ENCODE measurements around the gene RGS1.
"Not testable (repeated sequence)": the region's sequence is repeated elsewhere in the genome, so short reads cannot be mapped to it uniquely, and the experiment has no call there.

The RGS1 gene

GRCh38 chr1:192575499-192576189 lies at the start of gene RGS1:
Gene RGS1, plus strand, starts transcription at chr1:192575773. Its CDS starts 20 bp downstream, at chr1:192575793.
- no peak for DNase-seq (ENCODE audit: low spot score)

GRCh38 chr1:192527111-192527795 lies 48.3 kb upstream of the RGS1 start:
- no peak for DNase-seq (ENCODE audit: low spot score)

GRCh38 chr1:192527950-192528349 lies 47.6 kb upstream of the RGS1 start:
- no peak for DNase-seq (ENCODE audit: low spot score)

GRCh38 chr1:192529031-192529755 lies 46.4 kb upstream of the RGS1 start:
- DNase-seq (ENCODE audit: low spot score) = no peak

- no peak for DNase-seq (ENCODE audit: low spot score)
These were observed 45.8 kb upstream of the RGS1 start for GRCh38 chr1:192529811-192530210.

- DNase-seq (ENCODE audit: low spot score) = no peak
These were observed 45.3 kb upstream of the RGS1 start for GRCh38 chr1:192530254-192530653.

- not testable (repeated sequence) for DNase-seq (ENCODE audit: low spot score)
These were observed 44.4 kb upstream of the RGS1 start for GRCh38 chr1:192531037-192531703.

GRCh38 chr1:192534666-192535065 lies 40.9 kb upstream of the RGS1 start:
- no peak for DNase-seq (ENCODE audit: low spot score)

GRCh38 chr1:192535916-192536664 lies 39.5 kb upstream of the RGS1 start:
- no peak for DNase-seq (ENCODE audit: low spot score)

GRCh38 chr1:192538407-192539296 lies 36.9 kb upstream of the RGS1 start:
- no peak for DNase-seq (ENCODE audit: low spot score)

- no peak for DNase-seq (ENCODE audit: low spot score)
These were observed 36.1 kb upstream of the RGS1 start for GRCh38 chr1:192539297-192540092.

- no peak for DNase-seq (ENCODE audit: low spot score)
These were observed 32.1 kb upstream of the RGS1 start for GRCh38 chr1:192543445-192543844.

- no peak for DNase-seq (ENCODE audit: low spot score)
These were observed 29.6 kb upstream of the RGS1 start for GRCh38 chr1:192545896-192546521.

GRCh38 chr1:192546596-192547190 lies 28.9 kb upstream of the RGS1 start:
- no peak for DNase-seq (ENCODE audit: low spot score)

- DNase-seq (ENCODE audit: low spot score) = no peak
These were observed 28.1 kb upstream of the RGS1 start for GRCh38 chr1:192547501-192547900.

- no peak for DNase-seq (ENCODE audit: low spot score)
These were observed 25.6 kb upstream of the RGS1 start for GRCh38 chr1:192549937-192550336.

- no peak for DNase-seq (ENCODE audit: low spot score)
These were observed 24.5 kb upstream of the RGS1 start for GRCh38 chr1:192550922-192551534.

GRCh38 chr1:192552760-192553191 lies 22.8 kb upstream of the RGS1 start:
- DNase-seq (ENCODE audit: low spot score) = no peak
